Raji (cell line): Measurements from ENCODE around the gene CYB561D1.

ENCODE experiments used
- POLR2A ChIP-seq: IDR thresholded peaks from 2 replicates; pipeline ENCODE4 v1.6.1; 2011; ENCODE audit warnings: low read depth, low read length, control low read depth; ENCODE audit not compliant: insufficient read depth

Gene CYB561D1

GRCh38 chr1:109513110-109513710 is 19.3 kb downstream of the CYB561D1 start:
- TF ChIP-seq POLR2A = no peak

- TF ChIP-seq POLR2A = no peak
These were observed 21.0 kb downstream of the CYB561D1 start for GRCh38 chr1:109514846-109515245.

- no peak for TF ChIP-seq POLR2A
These were observed 23.0 kb downstream of the CYB561D1 start for GRCh38 chr1:109516872-109517271.

- no peak for TF ChIP-seq POLR2A
These were observed 23.4 kb downstream of the CYB561D1 start for GRCh38 chr1:109517337-109517736.

- no peak for TF ChIP-seq POLR2A
These were observed 27.4 kb downstream of the CYB561D1 start for GRCh38 chr1:109521002-109521951.

- TF ChIP-seq POLR2A = no peak
These were observed 28.1 kb downstream of the CYB561D1 start for GRCh38 chr1:109522026-109522425.

- no peak for TF ChIP-seq POLR2A
These were observed 29.8 kb downstream of the CYB561D1 start for GRCh38 chr1:109523706-109524105.

GRCh38 chr1:109527098-109527811 is 33.4 kb downstream of the CYB561D1 start:
- TF ChIP-seq POLR2A = no peak

- TF ChIP-seq POLR2A = no peak
These were observed 34.2 kb downstream of the CYB561D1 start for GRCh38 chr1:109527846-109528695.

GRCh38 chr1:109528712-109529111 is 34.8 kb downstream of the CYB561D1 start:
- TF ChIP-seq POLR2A = no peak

- no peak for TF ChIP-seq POLR2A
These were observed 36.1 kb downstream of the CYB561D1 start for GRCh38 chr1:109529881-109530456.

GRCh38 chr1:109530457-109531087 is 36.7 kb downstream of the CYB561D1 start:
- TF ChIP-seq POLR2A = no peak

- TF ChIP-seq POLR2A = no peak
These were observed 37.5 kb downstream of the CYB561D1 start for GRCh38 chr1:109531380-109531779.

GRCh38 chr1:109531826-109532364 is 38.0 kb downstream of the CYB561D1 start:
- TF ChIP-seq POLR2A = no peak
